Measurements from ENCODE around the gene JARID2. TPM values are rescaled to one million over a fixed set of nuclear protein-coding genes. Genes with fewer than 3 reads are reported as not detected.

Gene JARID2
- total RNA-seq, 6 experiments from 2014 or later, result 2.5 to 3.9 (median 3.0) TPM

DNA sequence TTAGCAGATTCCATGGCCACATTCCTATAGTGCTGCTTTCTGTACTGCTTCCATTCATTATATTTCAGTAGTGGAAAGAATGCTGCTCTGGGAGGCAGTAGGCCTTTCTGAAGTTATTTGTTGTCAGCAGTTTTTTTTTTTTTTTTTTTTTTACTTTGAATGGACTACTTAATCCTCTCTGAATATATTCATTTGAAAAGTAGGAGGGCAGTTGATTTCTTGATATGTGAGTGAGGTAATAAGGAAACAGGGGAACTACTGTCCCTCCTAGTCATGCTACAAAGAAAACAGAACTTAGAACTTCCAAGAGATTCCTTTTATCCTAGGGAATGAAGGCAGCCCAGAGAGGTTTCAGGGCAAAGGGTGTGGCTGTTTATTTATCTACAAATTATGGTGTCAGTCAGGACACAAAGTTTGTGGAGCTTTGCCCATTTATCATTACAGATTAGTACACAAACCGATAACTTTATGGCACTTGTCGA lies 155.9 kb downstream of the JARID2 start:
- peaks cover 0 to 26% (median 9%) of the 10 kb centered on the region in 4 donors for H3K4me1 ChIP-seq
- WGBS (ENCODE audit: insufficient coverage, low coverage, low lambda C conversion rate, missing lambda C conversion rate), result 25% methylated on average over 2 of the region's 2 CpGs
- no peak for TF ChIP-seq POLR2A (IDR thresholded peaks at IDR 0.05)
- TF ChIP-seq, protein P1, sequence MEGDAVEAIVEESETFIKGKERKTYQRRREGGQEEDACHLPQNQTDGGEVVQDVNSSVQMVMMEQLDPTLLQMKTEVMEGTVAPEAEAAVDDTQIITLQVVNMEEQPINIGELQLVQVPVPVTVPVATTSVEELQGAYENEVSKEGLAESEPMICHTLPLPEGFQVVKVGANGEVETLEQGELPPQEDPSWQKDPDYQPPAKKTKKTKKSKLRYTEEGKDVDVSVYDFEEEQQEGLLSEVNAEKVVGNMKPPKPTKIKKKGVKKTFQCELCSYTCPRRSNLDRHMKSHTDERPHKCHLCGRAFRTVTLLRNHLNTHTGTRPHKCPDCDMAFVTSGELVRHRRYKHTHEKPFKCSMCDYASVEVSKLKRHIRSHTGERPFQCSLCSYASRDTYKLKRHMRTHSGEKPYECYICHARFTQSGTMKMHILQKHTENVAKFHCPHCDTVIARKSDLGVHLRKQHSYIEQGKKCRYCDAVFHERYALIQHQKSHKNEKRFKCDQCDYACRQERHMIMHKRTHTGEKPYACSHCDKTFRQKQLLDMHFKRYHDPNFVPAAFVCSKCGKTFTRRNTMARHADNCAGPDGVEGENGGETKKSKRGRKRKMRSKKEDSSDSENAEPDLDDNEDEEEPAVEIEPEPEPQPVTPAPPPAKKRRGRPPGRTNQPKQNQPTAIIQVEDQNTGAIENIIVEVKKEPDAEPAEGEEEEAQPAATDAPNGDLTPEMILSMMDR (IDR thresholded peaks at IDR 0.05), result no peak

GRCh38 chr6:15402406-15403045 lies 156.7 kb downstream of the JARID2 start:
- H3K4me1 ChIP-seq, result peaks cover 0 to 20% (median 9%) of the 10 kb centered on the region in 4 donors
- H3K27ac ChIP-seq, result no peak overlapping the region
- H3K36me3 ChIP-seq, result no peaks in the 10 kb centered on the region
- TF ChIP-seq, protein P1 (IDR thresholded peaks at IDR 0.05), result no peak
- TF ChIP-seq POLR2A (IDR thresholded peaks at IDR 0.05), result no peak
- intact Hi-C loops (cut with DNase I), result no loop called here
- no peaks in the 10 kb centered on the region for H3K9me3 ChIP-seq
- ATAC-seq (no peak), DNase-seq (no peak)
- no peaks in the 10 kb centered on the region for H3K27me3 ChIP-seq
- H3K4me3 ChIP-seq, result no peak overlapping the region
- 92% methylated on average over 9 of the region's 9 CpGs for WGBS (ENCODE audit: insufficient coverage, low coverage, low lambda C conversion rate, missing lambda C conversion rate)

More for the DNA sequence above, 155.9 kb downstream of the JARID2 start:
- Histone ChIP-seq H3K9me3 (no peaks in the 10 kb centered on the region), H3K4me3 (no peak overlapping the region), H3K27me3 (no peaks in the 10 kb centered on the region), H3K27ac (no peak overlapping the region), H3K36me3 (no peaks in the 10 kb centered on the region)
- no peak for DNase-seq
- intact Hi-C loops (cut with DNase I), result no loop called here
- no peak for ATAC-seq

- Histone ChIP-seq H3K4me3 (no peak overlapping the region), H3K27ac (no peak overlapping the region), H3K4me1 (peaks cover 0 to 18% (median 9%) of the 10 kb centered on the region in 4 donors), H3K9me3 (no peaks in the 10 kb centered on the region), H3K36me3 (no peaks in the 10 kb centered on the region), H3K27me3 (no peaks in the 10 kb centered on the region)
- DNase-seq (no peak), ATAC-seq (no peak)
- intact Hi-C loops (cut with DNase I), result no loop called here
- no peak for TF ChIP-seq POLR2A (IDR thresholded peaks at IDR 0.05)
- TF ChIP-seq, protein P1 (IDR thresholded peaks at IDR 0.05), result no peak
- 75% methylated on average over 6 of the region's 6 CpGs for WGBS (ENCODE audit: insufficient coverage, low coverage, low lambda C conversion rate, missing lambda C conversion rate)
Observed at GRCh38 chr6:15403094-15403755, 157.4 kb downstream of the JARID2 start.

- Histone ChIP-seq H3K36me3 (no peaks in the 10 kb centered on the region), H3K9me3 (no peaks in the 10 kb centered on the region), H3K4me3 (no peak overlapping the region), H3K4me1 (peaks cover 0 to 7% (median 3%) of the 10 kb centered on the region in 4 donors), H3K27ac (no peak overlapping the region), H3K27me3 (no peaks in the 10 kb centered on the region)
- no peak for TF ChIP-seq POLR2A (IDR thresholded peaks at IDR 0.05)
- TF ChIP-seq, protein P1 (IDR thresholded peaks at IDR 0.05), result no peak
- intact Hi-C loops (cut with DNase I), result no loop called here
- DNase-seq (no peak), ATAC-seq (no peak)
Observed at GRCh38 chr6:15404685-15404980, 158.8 kb downstream of the JARID2 start.
